SU-DHL-6 (cell line): ENCODE data around the gene PTBP3.

Experiments used
- H2AFZ ChIP-seq: fragments of 200-600 bp; sonication (generic); 2 replicates; pipeline ENCODE4 v1.6.1; 2014; ENCODE audit warnings: low read depth, mild to moderate bottlenecking, moderate library complexity, mixed read lengths, antibody characterized with exemption, low read length; ENCODE audit not compliant: severe bottlenecking
- H3F3A ChIP-seq: fragments of 200-600 bp; shearing (Covaris generic); 2 replicates; pipeline ENCODE4 v1.6.0; 2016; ENCODE audit warnings: antibody characterized with exemption, mild to moderate bottlenecking; ENCODE audit not compliant: insufficient read depth
- H3K27ac ChIP-seq: fragments of 200-600 bp; sonication (generic); 2 replicates; pipeline ENCODE4 v1.5.1; 2016; ENCODE audit warnings: low read depth, mild to moderate bottlenecking, low read length, moderate library complexity, mixed read lengths
- H3K27me3 ChIP-seq: fragments of 200-600 bp; sonication (generic), shearing (Covaris generic); 2 replicates; pipeline ENCODE4 v1.6.0; 2014; ENCODE audit warnings: mild to moderate bottlenecking, low read length
- H3K36me3 ChIP-seq: fragments of 200-600 bp; sonication (generic); 2 replicates; pipeline ENCODE4 v1.6.1; 2014; ENCODE audit warnings: mild to moderate bottlenecking, low read length, mixed read lengths
- H3K4me2 ChIP-seq: fragments of 300-600, 200-600 bp; shearing (Covaris generic), sonication (generic); 2 replicates; pipeline ENCODE4 v1.6.0; 2014; ENCODE audit warnings: low read length, low read depth, mild to moderate bottlenecking; ENCODE audit not compliant: poor library complexity, severe bottlenecking
- H3K4me3 ChIP-seq: fragments of 200-600 bp; sonication (generic); 2 replicates; pipeline ENCODE4 v1.5.1; 2014; ENCODE audit warnings: antibody characterized with exemption, low read length, mild to moderate bottlenecking, mixed read lengths; ENCODE audit not compliant: insufficient read depth, poor library complexity, severe bottlenecking
- H3K79me2 ChIP-seq: fragments of 200-600 bp; sonication (generic); 2 replicates; pipeline ENCODE4 v1.6.1; 2014; ENCODE audit warnings: mild to moderate bottlenecking, low read length, moderate library complexity; ENCODE audit not compliant: insufficient read depth
- H3K9ac ChIP-seq: fragments of 200-600 bp; sonication (generic); 2 replicates; pipeline ENCODE4 v1.7.0; 2014; ENCODE audit warnings: mild to moderate bottlenecking, low read length
- H3K9me2 ChIP-seq: fragments of 200-600 bp; sonication (generic); replicated peaks from 2 replicates; pipeline ENCODE4 v1.6.1; 2014; ENCODE audit warnings: low read length; ENCODE audit not compliant: insufficient read depth
- H3K9me3 ChIP-seq: fragments of 200-600 bp; sonication (generic); 2 replicates; pipeline ENCODE4 v1.6.1; 2014; ENCODE audit warnings: low read length, mixed read lengths; ENCODE audit not compliant: insufficient read depth
- H4K20me1 ChIP-seq: fragments of 200-600 bp; sonication (generic); 2 replicates; pipeline ENCODE4 v1.6.1; 2014; ENCODE audit warnings: low read depth, mild to moderate bottlenecking, antibody characterized with exemption, low read length, moderate library complexity, mixed read lengths
- EZH2phosphoT487 ChIP-seq: fragments of 200-600 bp; sonication (generic), shearing (Covaris generic); conservative IDR thresholded peaks from 2 replicates; pipeline ENCODE4 v1.6.1; 2018; ENCODE audit warnings: mild to moderate bottlenecking, antibody characterized with exemption, low read length, moderate library complexity, mixed read lengths
- TF ChIP-seq, protein P1 (sequence below): fragments of 200-600 bp; sonication (generic); IDR thresholded peaks from one replicate; pipeline ENCODE4 v1.5.1; 2017; ENCODE audit warnings: antibody characterized with exemption, mild to moderate bottlenecking, low read length, moderate library complexity; ENCODE audit not compliant: insufficient read depth, poor library complexity, severe bottlenecking

PTBP3 gene

DNA sequence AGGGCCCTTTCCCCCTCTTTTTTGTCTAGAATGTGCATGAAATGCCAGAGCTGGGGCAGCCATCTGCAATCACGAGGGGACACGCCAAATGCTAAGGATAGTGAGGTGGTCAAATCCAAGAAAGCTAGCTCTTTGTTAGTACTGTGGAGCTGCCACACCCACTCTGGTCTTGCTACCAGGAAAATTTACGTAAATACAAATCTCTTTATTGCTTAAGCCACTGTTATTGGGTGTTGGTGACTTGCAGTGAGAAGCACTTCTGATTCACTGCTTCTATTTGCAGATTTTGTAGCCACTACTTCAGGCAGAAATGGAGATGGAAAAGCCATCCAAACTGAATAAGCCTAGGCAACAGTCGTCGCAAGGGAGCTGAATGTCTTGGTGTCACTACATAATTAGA lies 132.7 kb downstream of the PTBP3 start:
- Histone ChIP-seq H3K36me3 (no peaks in the 10 kb centered on the region), H3K27ac (no peak overlapping the region), H3K9me3 (no peaks in the 10 kb centered on the region), H3F3A (no peaks in the 10 kb centered on the region), H4K20me1 (no peaks in the 10 kb centered on the region), H3K4me2 (no peak overlapping the region), H2AFZ (no peak overlapping the region), H3K9ac (no peak overlapping the region), H3K27me3 (no peaks in the 10 kb centered on the region), H3K79me2 (no peaks in the 10 kb centered on the region), H3K4me3 (no peak overlapping the region), H3K9me2 (no peaks in the 10 kb centered on the region)
- TF ChIP-seq EZH2phosphoT487: no peak
- TF ChIP-seq, protein P1, sequence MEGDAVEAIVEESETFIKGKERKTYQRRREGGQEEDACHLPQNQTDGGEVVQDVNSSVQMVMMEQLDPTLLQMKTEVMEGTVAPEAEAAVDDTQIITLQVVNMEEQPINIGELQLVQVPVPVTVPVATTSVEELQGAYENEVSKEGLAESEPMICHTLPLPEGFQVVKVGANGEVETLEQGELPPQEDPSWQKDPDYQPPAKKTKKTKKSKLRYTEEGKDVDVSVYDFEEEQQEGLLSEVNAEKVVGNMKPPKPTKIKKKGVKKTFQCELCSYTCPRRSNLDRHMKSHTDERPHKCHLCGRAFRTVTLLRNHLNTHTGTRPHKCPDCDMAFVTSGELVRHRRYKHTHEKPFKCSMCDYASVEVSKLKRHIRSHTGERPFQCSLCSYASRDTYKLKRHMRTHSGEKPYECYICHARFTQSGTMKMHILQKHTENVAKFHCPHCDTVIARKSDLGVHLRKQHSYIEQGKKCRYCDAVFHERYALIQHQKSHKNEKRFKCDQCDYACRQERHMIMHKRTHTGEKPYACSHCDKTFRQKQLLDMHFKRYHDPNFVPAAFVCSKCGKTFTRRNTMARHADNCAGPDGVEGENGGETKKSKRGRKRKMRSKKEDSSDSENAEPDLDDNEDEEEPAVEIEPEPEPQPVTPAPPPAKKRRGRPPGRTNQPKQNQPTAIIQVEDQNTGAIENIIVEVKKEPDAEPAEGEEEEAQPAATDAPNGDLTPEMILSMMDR: no peak

DNA sequence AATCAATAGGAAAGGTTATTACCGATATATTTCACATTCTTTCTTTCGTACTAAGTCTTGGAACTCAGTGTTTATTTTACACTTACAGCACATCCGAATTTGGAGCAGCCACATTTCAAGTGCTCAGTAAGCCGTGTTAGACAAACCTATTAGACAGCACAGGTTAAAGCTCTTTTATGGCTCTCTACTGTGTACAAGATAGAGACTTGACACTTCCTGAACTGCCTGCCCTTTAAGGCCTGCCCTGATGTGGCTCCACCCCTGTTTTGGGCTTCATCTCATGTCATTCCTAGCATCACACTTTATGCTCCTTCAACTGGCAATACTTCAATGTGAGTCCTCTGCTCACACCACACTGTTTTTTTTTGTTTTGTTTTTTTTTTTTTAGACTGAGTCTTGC lies 134.8 kb downstream of the PTBP3 start:
- H3K4me2 ChIP-seq: no peak overlapping the region
- TF ChIP-seq EZH2phosphoT487: no peak
- TF ChIP-seq, protein P1: no peak
- no peak overlapping the region for H2AFZ ChIP-seq
- no peak overlapping the region for H3K4me3 ChIP-seq
- no peak overlapping the region for H3K9ac ChIP-seq
- no peak overlapping the region for H3K27ac ChIP-seq
- no peaks in the 10 kb centered on the region for H3K9me2 ChIP-seq
- no peaks in the 10 kb centered on the region for H3K36me3 ChIP-seq
- no peaks in the 10 kb centered on the region for H3F3A ChIP-seq
- H3K9me3 ChIP-seq: no peaks in the 10 kb centered on the region
- no peaks in the 10 kb centered on the region for H3K27me3 ChIP-seq
- H3K79me2 ChIP-seq: no peaks in the 10 kb centered on the region
- H4K20me1 ChIP-seq: no peaks in the 10 kb centered on the region

DNA sequence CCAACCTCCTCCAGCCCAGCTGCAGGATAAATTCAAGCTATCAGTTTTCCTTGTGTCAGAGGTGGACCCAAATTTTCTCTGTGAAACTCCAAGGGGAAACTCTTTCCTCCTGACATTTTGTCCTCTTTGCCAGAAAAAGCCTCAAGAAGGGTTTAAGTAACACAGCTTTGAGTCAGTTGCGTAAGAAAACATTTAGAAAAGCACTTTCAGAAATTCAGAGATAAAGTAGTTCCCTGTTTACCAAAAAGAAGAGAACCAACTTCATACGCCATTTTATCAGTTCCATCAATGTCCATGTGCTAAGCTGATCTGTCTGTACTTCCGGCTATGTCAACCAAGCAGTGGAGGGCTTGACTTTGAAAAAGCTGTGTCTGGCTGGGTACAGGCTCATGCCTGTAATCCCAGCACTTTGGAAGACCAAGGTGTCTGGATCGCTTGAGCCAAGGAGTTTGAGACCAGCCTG lies 138.4 kb downstream of the PTBP3 start:
- Histone ChIP-seq H3K9ac (no peak overlapping the region), H3K9me2 (no peaks in the 10 kb centered on the region), H3K79me2 (no peaks in the 10 kb centered on the region), H3K4me3 (no peak overlapping the region), H3K27ac (no peak overlapping the region), H3F3A (no peaks in the 10 kb centered on the region), H2AFZ (no peak overlapping the region), H3K36me3 (no peaks in the 10 kb centered on the region), H3K27me3 (no peaks in the 10 kb centered on the region), H3K4me2 (no peak overlapping the region), H3K9me3 (no peaks in the 10 kb centered on the region), H4K20me1 (no peaks in the 10 kb centered on the region)
- TF ChIP-seq, protein P1: no peak
- no peak for TF ChIP-seq EZH2phosphoT487
